Tibial artery (tissue), 4 donors: ENCODE data around the gene LDLRAD3.

Experiments used
- DNase-seq, 2 donors: peaks; one replicate each; pipeline ENCODE4 v3.0.0-alpha.2; 2019
- H3K27ac ChIP-seq, 2 donors: fragments of 200-600 bp; sonication (generic) in 1 of 2; 1 replicate in 1 of 2; 2 replicates in 1 of 2; pipeline ENCODE4 v1.5.1; 2018 to 2019; ENCODE audit warnings: mild to moderate bottlenecking in 1 of 2
- H3K27me3 ChIP-seq, 2 donors: fragments of 200-600 bp; sonication (generic) in 1 of 2; one replicate each; pipeline versions ENCODE4 v1.5.1 to v1.6.0; 2016 to 2019
- H3K36me3 ChIP-seq, 3 donors: fragments of 200-600 bp; sonication (generic) in 2 of 3; one replicate each; pipeline ENCODE4 v1.5.1; 2016 to 2019; ENCODE audit warnings: mild to moderate bottlenecking in 2 of 3
- H3K4me1 ChIP-seq, 4 donors: fragments of 200-600 bp; sonication (generic) in 2 of 4; 1 replicate in 3 of 4; 2 replicates in 1 of 4; pipeline ENCODE4 v1.5.1; 2016 to 2019
- H3K4me3 ChIP-seq, 2 donors: fragments of 200-600 bp; sonication (generic) in 1 of 2; 1 replicate in 1 of 2; 2 replicates in 1 of 2; pipeline ENCODE4 v1.5.1; 2018 to 2019; ENCODE audit warnings: mild to moderate bottlenecking in 2 of 2
- H3K9me3 ChIP-seq, 3 donors: fragments of 200-600 bp; sonication (generic) in 1 of 3; one replicate each; pipeline ENCODE4 v1.5.1; 2016 to 2019
- CTCF ChIP-seq, 2 experiments: fragments of 200-600 bp in 1 of 2; fragments of 450-650 bp in 1 of 2; IDR thresholded peaks; one replicate each; pipeline ENCODE4 v1.5.1; 2017 to 2019; ENCODE audit warnings: antibody characterized with exemption in 2 of 2, mild to moderate bottlenecking in 1 of 2, moderate library complexity in 1 of 2
- intact Hi-C: fragments of 100-400 bp; cut with DNase I; formaldehyde crosslinking; loops from one replicate; pipeline ENCODE4 v1.15.0; 2023; ENCODE audit warnings: low total_unique reads

Gene LDLRAD3

GRCh38 chr11:36142439-36142838 lies 198.6 kb downstream of the LDLRAD3 start:
- Histone ChIP-seq H3K27ac (no peak overlapping the region), H3K27me3 (no peaks in the 10 kb centered on the region), H3K4me1 (no peaks in the 10 kb centered on the region), H3K4me3 (no peak overlapping the region), H3K36me3 (no peaks in the 10 kb centered on the region), H3K9me3 (no peaks in the 10 kb centered on the region)
- intact Hi-C loops = no loop called here
- no peak for TF ChIP-seq CTCF (IDR thresholded peaks at IDR 0.05)
- DNase-seq = no peak

- H3K36me3 ChIP-seq = no peaks in the 10 kb centered on the region
- intact Hi-C loops = no loop called here
- H3K27me3 ChIP-seq = no peaks in the 10 kb centered on the region
- no peak overlapping the region for H3K4me3 ChIP-seq
- no peaks in the 10 kb centered on the region for H3K9me3 ChIP-seq
- DNase-seq = no peak
- TF ChIP-seq CTCF (IDR thresholded peaks at IDR 0.05) = no peak
- no peaks in the 10 kb centered on the region for H3K4me1 ChIP-seq
- H3K27ac ChIP-seq = no peak overlapping the region
These were observed 199.0 kb downstream of the LDLRAD3 start for GRCh38 chr11:36142879-36143278.

- Histone ChIP-seq H3K4me3 (no peak overlapping the region), H3K27ac (no peak overlapping the region), H3K9me3 (no peaks in the 10 kb centered on the region), H3K27me3 (no peaks in the 10 kb centered on the region), H3K4me1 (peaks cover 0 to 15% (median 8%) of the 10 kb centered on the region in 4 donors), H3K36me3 (no peaks in the 10 kb centered on the region)
- no peak for TF ChIP-seq CTCF (IDR thresholded peaks at IDR 0.05)
- no peak for DNase-seq
- intact Hi-C loops = no loop called here
These were observed 202.6 kb downstream of the LDLRAD3 start for GRCh38 chr11:36146437-36146836.

- Histone ChIP-seq H3K27ac (no peak overlapping the region), H3K27me3 (no peaks in the 10 kb centered on the region), H3K4me1 (peaks cover 0 to 15% (median 8%) of the 10 kb centered on the region in 4 donors), H3K9me3 (no peaks in the 10 kb centered on the region), H3K36me3 (no peaks in the 10 kb centered on the region), H3K4me3 (no peak overlapping the region)
- no peak for DNase-seq
- no peak for TF ChIP-seq CTCF (IDR thresholded peaks at IDR 0.05)
- intact Hi-C loops = no loop called here
These were observed 203.6 kb downstream of the LDLRAD3 start for GRCh38 chr11:36147491-36147890.

GRCh38 chr11:36148701-36149100 lies 204.8 kb downstream of the LDLRAD3 start:
- Histone ChIP-seq H3K4me3 (no peak overlapping the region), H3K27ac (no peak overlapping the region), H3K9me3 (no peaks in the 10 kb centered on the region), H3K4me1 (peaks cover 0 to 15% (median 8%) of the 10 kb centered on the region in 4 donors), H3K36me3 (no peaks in the 10 kb centered on the region), H3K27me3 (no peaks in the 10 kb centered on the region)
- TF ChIP-seq CTCF (IDR thresholded peaks at IDR 0.05) = no peak
- intact Hi-C loops = no loop called here
- no peak for DNase-seq
